Calu3 (cell line): ENCODE results near the gene FGF14. TPM values are rescaled to one million over a fixed set of nuclear protein-coding genes. Genes with fewer than 3 reads are reported as not detected.
"Not testable (repeated sequence)": the region's sequence is repeated elsewhere in the genome, so short reads cannot be mapped to it uniquely, and the experiment has no call there.

ENCODE experiments used
- BruUV-seq: library from RNA; stranded (reverse); fragments of 400-500 nt; replicated peaks from 2 replicates; lab custom pipeline; 2021; lab: Mats Ljungman, UMichigan
- CTCF ChIA-PET: fragments of 300-600 bp; sonication (Branson Sonifier 250); formaldehyde crosslinking; loops from one replicate; lab custom pipeline; 2022; ENCODE audit warnings: antibody characterized with exemption; lab: Charles Lee
- DNase-seq: peaks from one replicate; pipeline ENCODE4 v3.0.0; 2022
- H3K27ac Mint-ChIP-seq: one replicate; pipeline ENCODE4 v1.8.0; 2022; ENCODE audit warnings: mixed read lengths; ENCODE audit not compliant: unreplicated experiment
- H3K27me3 Mint-ChIP-seq: one replicate; pipeline ENCODE4 v1.8.0; 2022; ENCODE audit warnings: mixed read lengths; ENCODE audit not compliant: unreplicated experiment
- H3K36me3 Mint-ChIP-seq: one replicate; pipeline ENCODE4 v1.8.0; 2022; ENCODE audit warnings: mild to moderate bottlenecking, moderate library complexity, mixed read lengths; ENCODE audit not compliant: insufficient read depth, unreplicated experiment
- H3K4me1 Mint-ChIP-seq: one replicate; pipeline ENCODE4 v1.8.0; 2022; ENCODE audit warnings: mild to moderate bottlenecking, low read depth, mixed read lengths; ENCODE audit not compliant: unreplicated experiment
- H3K4me3 Mint-ChIP-seq: one replicate; pipeline ENCODE4 v1.8.0; 2022; ENCODE audit warnings: mild to moderate bottlenecking, low read depth, moderate library complexity, mixed read lengths; ENCODE audit not compliant: unreplicated experiment
- H3K9me3 Mint-ChIP-seq: one replicate; pipeline ENCODE4 v1.8.0; 2022; ENCODE audit warnings: low read depth, mixed read lengths; ENCODE audit not compliant: unreplicated experiment
- CTCF ChIP-seq: fragments of 200-600 bp; IDR thresholded peaks from one replicate; pipeline ENCODE4 v1.8.0; 2022; ENCODE audit warnings: antibody characterized with exemption; ENCODE audit not compliant: unreplicated experiment
- intact Hi-C: fragments of 100-400 bp; cut with micrococcal nuclease; formaldehyde crosslinking; loops from one replicate; pipeline ENCODE4 v1.10.0; 2022; ENCODE audit not compliant: unreplicated experiment
- total RNA-seq: library from RNA; stranded (reverse); gene quantifications from 2 replicates; pipeline ENCODE4 v1.2.3, GENCODE V29; 2022

FGF14 gene
- total RNA-seq, 1 experiment from 2014 or later, result 0.21 TPM

GRCh38 chr13:102103469-102103868 is 298.4 kb downstream of the FGF14 start:
- no peaks in the 10 kb centered on the region for H3K4me1 Mint-ChIP-seq
- H3K27ac Mint-ChIP-seq, result no peak overlapping the region
- DNase-seq, result no peak
- no peaks in the 10 kb centered on the region for H3K9me3 Mint-ChIP-seq
- H3K4me3 Mint-ChIP-seq, result no peak overlapping the region
- no peaks in the 10 kb centered on the region for H3K36me3 Mint-ChIP-seq
- no TSS peak for BruUV-seq
- no peaks in the 10 kb centered on the region for H3K27me3 Mint-ChIP-seq
- intact Hi-C loops, result no loop called here
- TF ChIP-seq CTCF, result no peak
- CTCF ChIA-PET, result no interaction called here

GRCh38 chr13:102100234-102100633 is 301.6 kb downstream of the FGF14 start:
- H3K9me3 Mint-ChIP-seq, result no peaks in the 10 kb centered on the region

DNA sequence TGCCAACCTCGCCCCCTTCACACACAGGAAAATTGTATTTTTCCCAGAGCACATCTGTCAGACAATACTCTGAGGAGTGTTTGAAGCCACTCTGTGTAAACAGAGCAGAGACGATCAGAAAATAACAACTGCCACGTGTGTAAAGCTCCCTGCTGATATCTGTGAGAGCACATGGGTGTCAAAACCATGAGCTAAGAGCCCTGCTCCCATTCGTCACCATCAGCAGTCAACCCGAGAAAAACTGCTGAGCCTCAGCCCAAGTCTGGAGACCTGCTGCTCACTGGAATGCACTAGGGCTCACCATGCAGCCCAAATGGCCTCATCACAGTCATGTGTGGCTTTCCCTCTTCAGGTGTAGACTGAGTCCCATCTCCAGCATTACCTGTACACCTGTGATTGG is 304.1 kb downstream of the FGF14 start:
- BruUV-seq, result no TSS peak
- H3K27ac Mint-ChIP-seq, result no peak overlapping the region
- CTCF ChIA-PET, result no interaction called here
- H3K4me3 Mint-ChIP-seq, result no peak overlapping the region
- peaks cover 4% of the 10 kb centered on the region for H3K9me3 Mint-ChIP-seq
- H3K36me3 Mint-ChIP-seq, result no peaks in the 10 kb centered on the region
- no peak for TF ChIP-seq CTCF
- intact Hi-C loops, result no loop called here
- H3K27me3 Mint-ChIP-seq, result no peaks in the 10 kb centered on the region
- H3K4me1 Mint-ChIP-seq, result no peaks in the 10 kb centered on the region
- DNase-seq, result no peak

More at GRCh38 chr13:102100234-102100633, 301.6 kb downstream of the FGF14 start:
- BruUV-seq, result no TSS peak
- intact Hi-C loops, result no loop called here
- TF ChIP-seq CTCF, result no peak
- H3K27me3 Mint-ChIP-seq, result no peaks in the 10 kb centered on the region
- H3K4me1 Mint-ChIP-seq, result no peaks in the 10 kb centered on the region
- no peaks in the 10 kb centered on the region for H3K36me3 Mint-ChIP-seq
- H3K27ac Mint-ChIP-seq, result no peak overlapping the region
- DNase-seq, result no peak
- CTCF ChIA-PET, result no interaction called here
- H3K4me3 Mint-ChIP-seq, result no peak overlapping the region

- H3K27me3 Mint-ChIP-seq, H3K4me3 Mint-ChIP-seq, DNase-seq, BruUV-seq, H3K4me1 Mint-ChIP-seq, H3K27ac Mint-ChIP-seq, CTCF ChIA-PET, H3K9me3 Mint-ChIP-seq, H3K36me3 Mint-ChIP-seq: not testable (repeated sequence)
- intact Hi-C loops, result loop anchor here (5.0 kb wide), 1 partner anchor 151 kb away; no protein-coding TSS in a partner anchor
These were observed 308.6 kb downstream of the FGF14 start for GRCh38 chr13:102093288-102093687.

DNA sequence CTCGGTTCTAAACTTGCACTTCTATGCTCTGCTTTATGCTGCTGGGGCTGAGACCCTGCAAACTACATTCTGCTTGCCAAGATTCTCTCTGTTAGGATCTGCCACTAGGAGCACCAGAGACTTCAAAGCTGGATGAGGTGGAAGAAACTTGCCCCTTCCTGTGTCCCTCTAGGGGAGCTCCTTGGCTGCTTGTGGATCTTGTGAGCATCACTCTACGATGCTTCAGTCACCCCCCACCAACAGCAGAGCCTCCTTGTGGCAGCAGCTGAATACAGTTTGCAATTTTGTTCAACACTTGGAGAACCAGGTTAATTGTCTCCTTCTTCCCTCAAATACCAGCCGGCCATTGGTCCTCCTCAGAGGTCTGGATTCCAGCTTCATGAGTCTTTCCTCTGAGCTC is 310.6 kb downstream of the FGF14 start:
- Mint-ChIP-seq H3K36me3 (no peaks in the 10 kb centered on the region), H3K27ac (no peak overlapping the region), H3K9me3 (peaks cover 4% of the 10 kb centered on the region), H3K27me3 (no peaks in the 10 kb centered on the region), H3K4me3 (no peak overlapping the region), H3K4me1 (no peaks in the 10 kb centered on the region)
- CTCF ChIA-PET, result interaction anchor here (1.5 kb wide), 1 partner anchor 465 kb away, joined by 6 read pairs; no protein-coding TSS in a partner anchor
- no TSS peak for BruUV-seq
- intact Hi-C loops, result loop anchor here (5.0 kb wide), 1 partner anchor 149 kb away; no protein-coding TSS in a partner anchor
- peak; percentile 3 for DNase-seq
- no peak for TF ChIP-seq CTCF
